Tibial artery (tissue), 4 donors: Measurements from ENCODE around the gene SAAL1.

ENCODE experiments used
- DNase-seq, 2 donors: peaks; one replicate each; pipeline ENCODE4 v3.0.0-alpha.2; 2019
- H3K27ac ChIP-seq, 2 donors: fragments of 200-600 bp; sonication (generic) in 1 of 2; 1 replicate in 1 of 2; 2 replicates in 1 of 2; pipeline ENCODE4 v1.5.1; 2018 to 2019; ENCODE audit warnings: mild to moderate bottlenecking in 1 of 2
- H3K27me3 ChIP-seq, 2 donors: fragments of 200-600 bp; sonication (generic) in 1 of 2; one replicate each; pipeline versions ENCODE4 v1.5.1 to v1.6.0; 2016 to 2019
- H3K36me3 ChIP-seq, 3 donors: fragments of 200-600 bp; sonication (generic) in 2 of 3; one replicate each; pipeline ENCODE4 v1.5.1; 2016 to 2019; ENCODE audit warnings: mild to moderate bottlenecking in 2 of 3
- H3K4me1 ChIP-seq, 4 donors: fragments of 200-600 bp; sonication (generic) in 2 of 4; 1 replicate in 3 of 4; 2 replicates in 1 of 4; pipeline ENCODE4 v1.5.1; 2016 to 2019
- H3K4me3 ChIP-seq, 2 donors: fragments of 200-600 bp; sonication (generic) in 1 of 2; 1 replicate in 1 of 2; 2 replicates in 1 of 2; pipeline ENCODE4 v1.5.1; 2018 to 2019; ENCODE audit warnings: mild to moderate bottlenecking in 2 of 2
- H3K9me3 ChIP-seq, 3 donors: fragments of 200-600 bp; sonication (generic) in 1 of 3; one replicate each; pipeline ENCODE4 v1.5.1; 2016 to 2019
- intact Hi-C: fragments of 100-400 bp; cut with DNase I; formaldehyde crosslinking; loops from one replicate; pipeline ENCODE4 v1.15.0; 2023; ENCODE audit warnings: low total_unique reads
- TF ChIP-seq, protein P1 (sequence below), 2 experiments: fragments of 200-600 bp in 1 of 2; fragments of 450-650 bp in 1 of 2; IDR thresholded peaks; one replicate each; pipeline ENCODE4 v1.5.1; 2017 to 2019; ENCODE audit warnings: antibody characterized with exemption in 2 of 2, mild to moderate bottlenecking in 1 of 2, moderate library complexity in 1 of 2

SAAL1 gene

DNA sequence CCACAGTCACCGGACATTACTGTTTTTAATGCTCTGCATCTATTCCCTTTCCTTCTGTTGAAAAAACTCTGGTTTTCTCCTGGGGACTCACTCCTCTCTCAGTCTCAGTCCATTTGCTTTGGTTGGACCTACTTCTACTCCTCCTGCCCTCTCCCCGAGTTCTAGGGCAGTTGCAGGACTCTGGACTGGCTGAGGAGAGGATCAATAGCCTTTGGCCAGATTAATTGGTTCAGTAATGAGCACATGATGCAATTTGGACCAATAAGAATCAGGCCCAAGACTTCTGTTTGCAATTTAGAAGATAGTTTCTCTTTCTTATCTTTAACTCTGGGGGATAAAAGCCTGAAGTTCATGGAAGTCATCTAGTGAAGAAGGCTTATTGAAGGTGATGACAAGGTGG, 44.5 kb downstream of the SAAL1 start:
- Histone ChIP-seq H3K4me1 (peaks cover 0 to 6% (median 0%) of the 10 kb centered on the region in 4 donors), H3K4me3 (no peak overlapping the region), H3K36me3 (no peaks in the 10 kb centered on the region), H3K9me3 (no peaks in the 10 kb centered on the region), H3K27me3 (no peaks in the 10 kb centered on the region), H3K27ac (no peak overlapping the region)
- TF ChIP-seq, protein P1, sequence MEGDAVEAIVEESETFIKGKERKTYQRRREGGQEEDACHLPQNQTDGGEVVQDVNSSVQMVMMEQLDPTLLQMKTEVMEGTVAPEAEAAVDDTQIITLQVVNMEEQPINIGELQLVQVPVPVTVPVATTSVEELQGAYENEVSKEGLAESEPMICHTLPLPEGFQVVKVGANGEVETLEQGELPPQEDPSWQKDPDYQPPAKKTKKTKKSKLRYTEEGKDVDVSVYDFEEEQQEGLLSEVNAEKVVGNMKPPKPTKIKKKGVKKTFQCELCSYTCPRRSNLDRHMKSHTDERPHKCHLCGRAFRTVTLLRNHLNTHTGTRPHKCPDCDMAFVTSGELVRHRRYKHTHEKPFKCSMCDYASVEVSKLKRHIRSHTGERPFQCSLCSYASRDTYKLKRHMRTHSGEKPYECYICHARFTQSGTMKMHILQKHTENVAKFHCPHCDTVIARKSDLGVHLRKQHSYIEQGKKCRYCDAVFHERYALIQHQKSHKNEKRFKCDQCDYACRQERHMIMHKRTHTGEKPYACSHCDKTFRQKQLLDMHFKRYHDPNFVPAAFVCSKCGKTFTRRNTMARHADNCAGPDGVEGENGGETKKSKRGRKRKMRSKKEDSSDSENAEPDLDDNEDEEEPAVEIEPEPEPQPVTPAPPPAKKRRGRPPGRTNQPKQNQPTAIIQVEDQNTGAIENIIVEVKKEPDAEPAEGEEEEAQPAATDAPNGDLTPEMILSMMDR (IDR thresholded peaks at IDR 0.05) = no peak
- intact Hi-C loops = no loop called here
- no peak for DNase-seq

DNA sequence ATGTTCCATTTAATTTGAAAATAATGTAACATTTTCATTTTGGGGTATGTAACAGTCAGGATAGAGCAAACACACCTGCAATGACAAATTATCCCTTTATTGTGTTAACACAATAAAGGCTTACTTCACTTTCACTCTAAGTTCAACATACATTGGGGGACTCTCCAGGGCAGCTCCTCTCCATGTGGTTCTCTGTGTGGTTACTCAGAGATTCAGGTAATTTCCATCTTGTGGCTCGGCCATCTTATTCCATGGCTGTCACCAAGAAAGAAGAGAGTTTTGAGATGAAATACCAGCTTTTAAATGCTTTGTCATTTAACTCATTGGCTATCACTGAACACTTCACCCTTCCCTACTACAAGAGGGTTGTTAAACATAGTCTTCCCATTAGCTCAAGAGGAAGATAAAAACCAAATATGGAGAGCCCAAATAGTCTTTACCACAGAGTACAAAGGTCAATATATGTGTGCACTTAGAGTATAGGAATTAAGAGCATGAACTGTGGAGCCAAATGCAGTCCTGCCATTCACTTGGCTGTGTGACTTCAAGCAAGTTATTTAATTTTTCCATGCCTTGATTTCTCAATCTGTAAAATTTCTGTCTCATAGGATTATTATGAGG, 49.2 kb downstream of the SAAL1 start:
- TF ChIP-seq, protein P1 (IDR thresholded peaks at IDR 0.05) = no peak
- no peaks in the 10 kb centered on the region for H3K27me3 ChIP-seq
- H3K4me1 ChIP-seq = peaks cover 0 to 21% (median 0%) of the 10 kb centered on the region in 4 donors
- H3K4me3 ChIP-seq = no peak overlapping the region
- H3K27ac ChIP-seq = peak overlapping the region in 1 of 2 donors; percentile 52
- no peak for DNase-seq
- intact Hi-C loops = no loop called here
- H3K9me3 ChIP-seq = no peaks in the 10 kb centered on the region
- no peaks in the 10 kb centered on the region for H3K36me3 ChIP-seq

DNA sequence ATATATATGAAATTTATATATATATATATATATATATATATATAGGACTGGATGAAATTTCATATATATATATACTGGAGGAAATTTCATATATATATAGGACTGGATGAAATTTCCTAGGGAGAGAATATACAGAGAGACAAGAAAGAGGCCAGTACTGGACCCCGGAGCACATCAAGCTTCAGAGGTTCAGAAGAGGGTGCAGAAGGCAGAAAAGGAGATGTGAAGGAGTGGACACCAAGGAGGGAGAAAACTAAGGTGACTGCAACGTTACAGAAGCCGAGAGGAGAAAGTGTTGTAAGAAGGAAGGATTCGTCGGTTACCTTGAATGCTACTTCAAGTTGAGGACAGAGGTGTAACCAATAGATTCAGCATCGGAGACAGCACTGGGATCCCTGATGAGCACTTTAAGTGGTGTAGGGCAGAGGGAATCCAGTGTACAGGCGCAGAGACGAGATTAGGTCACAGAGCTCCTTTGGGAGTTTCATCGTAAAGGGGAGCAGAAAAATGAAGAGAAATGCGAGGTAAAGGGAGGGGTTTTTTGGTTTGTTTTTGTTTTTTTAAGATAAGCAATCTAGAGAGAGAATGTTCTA, 51.3 kb downstream of the SAAL1 start:
- Histone ChIP-seq H3K27me3 (no peaks in the 10 kb centered on the region), H3K4me3 (no peak overlapping the region), H3K9me3 (no peaks in the 10 kb centered on the region), H3K36me3 (no peaks in the 10 kb centered on the region), H3K27ac (no peak overlapping the region), H3K4me1 (peaks cover 0 to 21% (median 0%) of the 10 kb centered on the region in 4 donors)
- intact Hi-C loops = no loop called here
- DNase-seq = no peak
- TF ChIP-seq, protein P1 (IDR thresholded peaks at IDR 0.05) = no peak

DNA sequence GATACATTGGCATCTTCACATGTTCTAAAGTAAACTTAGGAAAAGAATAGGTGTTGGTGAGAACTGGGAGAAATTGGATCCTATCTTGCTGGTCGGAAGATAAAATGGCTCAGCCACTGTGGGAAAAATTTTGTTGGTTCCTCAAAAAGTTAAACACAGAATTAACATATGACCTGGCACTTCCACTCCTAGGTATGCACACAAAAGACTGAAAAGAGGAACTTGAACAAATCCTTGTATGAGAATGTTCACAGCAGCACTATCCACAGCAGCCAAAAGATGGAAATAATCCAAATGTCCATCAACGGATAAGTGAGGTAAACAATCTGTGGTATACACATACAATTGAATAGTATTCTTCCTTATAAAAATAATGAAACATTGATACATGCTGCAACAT, 55.0 kb downstream of the SAAL1 start:
- Histone ChIP-seq H3K9me3 (no peaks in the 10 kb centered on the region), H3K27ac (no peak overlapping the region), H3K4me3 (no peak overlapping the region), H3K4me1 (peaks cover 0 to 18% (median 3%) of the 10 kb centered on the region in 4 donors), H3K36me3 (no peaks in the 10 kb centered on the region), H3K27me3 (peaks cover 0 to 3% of the 10 kb centered on the region in 2 donors)
- DNase-seq = no peak
- TF ChIP-seq, protein P1 (IDR thresholded peaks at IDR 0.05) = no peak
- intact Hi-C loops = no loop called here

DNA sequence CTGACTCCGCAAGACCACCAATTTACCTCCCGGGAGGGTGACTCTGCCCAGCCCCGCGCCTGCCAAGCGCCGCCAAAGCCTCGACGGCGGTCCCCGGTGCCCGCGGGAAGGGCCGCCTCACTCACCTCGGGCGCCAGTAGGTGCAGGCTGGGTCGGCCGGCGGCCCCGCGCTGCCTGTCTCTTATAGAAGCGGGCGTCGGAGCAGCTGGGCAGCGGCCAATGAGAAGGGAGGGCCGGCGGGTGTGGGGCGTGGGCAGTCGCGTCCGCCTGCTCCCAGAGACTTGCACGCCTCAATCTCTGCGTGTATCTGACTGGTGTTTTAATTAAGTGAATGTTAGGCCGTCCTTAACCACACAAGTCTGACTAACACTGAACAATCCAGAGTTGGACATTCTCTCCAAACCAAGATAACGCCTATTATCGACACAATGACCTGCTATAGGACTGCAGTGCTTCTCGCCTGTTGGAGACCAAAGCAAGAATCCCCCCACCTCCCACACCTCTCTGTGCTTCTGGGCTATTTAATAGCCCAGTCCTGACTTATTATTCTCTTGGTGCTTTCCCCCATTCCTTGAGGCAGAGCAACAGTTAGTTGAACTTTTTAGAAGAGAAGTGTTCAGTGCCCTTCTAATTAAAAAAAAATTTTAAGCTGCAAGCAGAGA, 59.6 kb downstream of the SAAL1 start, which contains the start of gene TPH1:
Gene TPH1, minus strand, starts transcription at position 154 of the 662 bp plus-strand sequence. CDS start 5,507 bp downstream, outside the sequence.
- Histone ChIP-seq H3K4me1 (peaks cover 0 to 6% (median 3%) of the 10 kb centered on the region in 4 donors), H3K27me3 (peaks cover 0 to 3% of the 10 kb centered on the region in 2 donors), H3K27ac (peak within 1 kb of the TSS; percentile 43 to 58), H3K36me3 (no peaks in the 10 kb centered on the region), H3K4me3 (peak within 1 kb of the TSS; percentile 40 to 43), H3K9me3 (no peaks in the 10 kb centered on the region)
- intact Hi-C loops = no loop called here
- peak; percentile 37 to 68 for DNase-seq
- TF ChIP-seq, protein P1 (IDR thresholded peaks at IDR 0.05) = no peak
